ENCODE measurements around the gene SYNC.

SYNC gene

GRCh38 chr1:32666901-32667566 is 35.5 kb downstream of the SYNC start:
- TF ChIP-seq, protein P1, sequence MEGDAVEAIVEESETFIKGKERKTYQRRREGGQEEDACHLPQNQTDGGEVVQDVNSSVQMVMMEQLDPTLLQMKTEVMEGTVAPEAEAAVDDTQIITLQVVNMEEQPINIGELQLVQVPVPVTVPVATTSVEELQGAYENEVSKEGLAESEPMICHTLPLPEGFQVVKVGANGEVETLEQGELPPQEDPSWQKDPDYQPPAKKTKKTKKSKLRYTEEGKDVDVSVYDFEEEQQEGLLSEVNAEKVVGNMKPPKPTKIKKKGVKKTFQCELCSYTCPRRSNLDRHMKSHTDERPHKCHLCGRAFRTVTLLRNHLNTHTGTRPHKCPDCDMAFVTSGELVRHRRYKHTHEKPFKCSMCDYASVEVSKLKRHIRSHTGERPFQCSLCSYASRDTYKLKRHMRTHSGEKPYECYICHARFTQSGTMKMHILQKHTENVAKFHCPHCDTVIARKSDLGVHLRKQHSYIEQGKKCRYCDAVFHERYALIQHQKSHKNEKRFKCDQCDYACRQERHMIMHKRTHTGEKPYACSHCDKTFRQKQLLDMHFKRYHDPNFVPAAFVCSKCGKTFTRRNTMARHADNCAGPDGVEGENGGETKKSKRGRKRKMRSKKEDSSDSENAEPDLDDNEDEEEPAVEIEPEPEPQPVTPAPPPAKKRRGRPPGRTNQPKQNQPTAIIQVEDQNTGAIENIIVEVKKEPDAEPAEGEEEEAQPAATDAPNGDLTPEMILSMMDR (conservative IDR thresholded peaks at IDR 0.05; ENCODE audit: low read depth), result no peak
- no peak for DNase-seq (ENCODE audit: low spot score)
- H3K27ac ChIP-seq, result no peak overlapping the region
- ChIA-PET POLR2A (ENCODE audit: low non-redundant PET) (no interaction called here), CTCF (no interaction called here)

GRCh38 chr1:32665915-32666314 is 36.7 kb downstream of the SYNC start:
- H3K27ac ChIP-seq, result no peak overlapping the region
- TF ChIP-seq, protein P1 (conservative IDR thresholded peaks at IDR 0.05; ENCODE audit: low read depth), result no peak
- ChIA-PET POLR2A (ENCODE audit: low non-redundant PET) (no interaction called here), CTCF (no interaction called here)
- DNase-seq (ENCODE audit: low spot score), result no peak

- DNase-seq (ENCODE audit: low spot score), result no peak
- ChIA-PET CTCF (interaction anchor here (1.2 kb wide), 1 partner anchor 31 kb away, joined by 5 read pairs; no protein-coding TSS in a partner anchor), POLR2A (ENCODE audit: low non-redundant PET) (no interaction called here)
- no peak overlapping the region for H3K27ac ChIP-seq
- TF ChIP-seq, protein P1 (conservative IDR thresholded peaks at IDR 0.05; ENCODE audit: low read depth), result no peak
These were observed 43.0 kb downstream of the SYNC start for GRCh38 chr1:32659581-32659980.

DNA sequence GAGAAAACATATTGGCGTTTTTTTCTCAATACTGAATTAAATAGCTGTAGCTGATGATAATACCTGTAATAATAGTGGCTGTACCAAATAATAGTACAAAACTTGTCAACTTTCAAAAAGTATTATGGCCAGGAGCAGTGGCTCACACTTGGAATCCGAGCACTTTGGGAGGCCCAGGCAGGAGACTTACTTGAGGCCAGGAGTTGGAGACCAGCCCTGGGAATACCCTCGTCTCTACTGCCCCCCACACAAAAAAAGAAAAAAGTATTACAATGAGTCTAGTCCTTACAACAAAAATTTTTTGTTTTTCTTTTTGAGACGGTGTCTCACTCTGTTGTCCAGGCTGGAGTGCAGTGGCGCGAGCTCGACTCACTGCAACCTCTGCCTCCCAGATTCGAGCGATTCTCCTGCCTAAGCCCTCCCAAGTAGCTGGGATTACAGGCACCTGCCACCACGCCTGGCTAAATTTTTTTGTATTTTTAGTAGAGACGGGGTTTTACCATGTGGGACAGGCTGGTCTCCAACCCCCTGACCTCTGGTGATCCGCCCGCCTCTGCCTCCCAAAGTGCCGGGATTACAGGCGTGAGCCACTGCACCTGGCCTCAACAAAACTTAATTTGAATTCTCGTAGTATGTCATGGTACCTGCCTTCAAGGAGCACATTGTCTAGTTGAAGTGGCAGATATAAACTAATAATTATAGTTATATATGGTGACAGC is 50.2 kb downstream of the SYNC start:
- ChIA-PET POLR2A (ENCODE audit: low non-redundant PET) (no interaction called here), CTCF (no interaction called here)
- peak overlapping the region; percentile 34 for H3K27ac ChIP-seq
- no peak for DNase-seq (ENCODE audit: low spot score)
- TF ChIP-seq, protein P1 (conservative IDR thresholded peaks at IDR 0.05; ENCODE audit: low read depth), result no peak

DNA sequence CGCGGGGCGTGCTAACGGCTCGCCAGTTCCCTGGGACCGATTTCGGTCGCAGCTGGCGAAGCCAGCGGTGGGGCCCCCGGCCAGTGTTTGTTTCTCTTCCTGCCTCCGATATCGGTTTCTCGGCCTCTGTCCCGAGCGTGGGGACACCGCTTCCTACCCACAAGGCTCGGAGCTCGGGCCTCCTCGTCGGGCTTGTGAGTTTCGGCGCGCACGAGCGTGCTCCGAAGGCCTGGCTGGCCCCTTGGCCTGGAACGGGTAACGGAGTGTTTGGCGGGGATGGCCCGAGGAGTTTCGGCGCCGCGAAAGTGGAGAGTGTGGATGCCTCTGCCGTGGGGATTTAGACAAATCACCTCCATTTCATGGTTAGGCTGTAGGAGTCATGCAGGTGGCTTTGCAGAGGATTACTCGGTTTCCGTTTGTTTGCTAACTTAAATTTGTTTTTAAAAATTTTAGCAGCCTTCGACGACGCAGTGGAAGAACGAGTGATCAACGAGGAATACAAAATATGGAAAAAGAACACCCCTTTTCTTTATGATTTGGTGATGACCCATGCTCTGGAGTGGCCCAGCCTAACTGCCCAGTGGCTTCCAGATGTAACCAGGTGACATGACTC is 51.0 kb downstream of the SYNC start:
- H3K27ac ChIP-seq, result peak overlapping the region; percentile 94
- TF ChIP-seq, protein P1 (conservative IDR thresholded peaks at IDR 0.05; ENCODE audit: low read depth), result no peak
- CTCF ChIA-PET, result no interaction called here
- no peak for DNase-seq (ENCODE audit: low spot score)
- POLR2A ChIA-PET (ENCODE audit: low non-redundant PET), result interaction anchor here (0.5 to 0.9 kb wide), 4 partner anchors 9 to 50 kb away, joined by 3 to 10 read pairs (median 4); no protein-coding TSS in a partner anchor

DNA sequence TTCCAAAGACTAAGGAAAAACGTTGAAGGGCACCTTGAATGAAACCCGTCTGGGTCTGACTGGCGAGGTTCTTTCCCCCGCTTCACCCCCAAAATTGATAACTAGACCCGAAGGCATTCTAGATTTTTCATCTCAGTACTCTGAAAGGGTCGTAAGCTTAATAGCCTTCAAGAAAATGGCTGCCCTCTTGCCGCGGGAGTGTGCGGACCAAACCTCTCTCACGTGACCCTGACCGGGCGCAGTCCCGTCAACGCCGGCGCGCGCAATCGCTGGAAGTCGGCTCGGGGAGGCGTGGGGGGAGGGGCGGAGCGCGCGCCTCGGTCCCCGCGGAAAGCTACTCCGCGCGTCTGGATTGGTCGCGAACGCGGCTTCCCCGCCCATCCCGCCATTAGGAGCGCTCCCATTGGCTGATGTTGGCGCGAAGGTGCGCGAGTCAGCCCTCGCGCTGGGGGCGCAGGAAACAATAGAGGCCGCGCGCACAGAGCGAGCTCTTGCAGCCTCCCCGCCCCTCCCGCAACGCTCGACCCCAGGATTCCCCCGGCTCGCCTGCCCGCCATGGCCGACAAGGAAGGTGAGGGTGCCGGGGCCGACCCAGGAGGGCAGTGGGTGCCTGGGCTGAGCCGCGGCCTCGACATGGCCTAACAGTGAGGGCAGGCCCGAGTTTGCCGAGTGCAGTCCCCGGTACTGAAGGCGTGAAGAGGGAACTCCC is 51.7 kb downstream of the SYNC start, which contains the start of gene RBBP4:
TSS of gene RBBP4 (plus strand) at position 457 of the 709 bp plus-strand sequence. CDS start at position 556, 99 bp downstream.
- TF ChIP-seq, protein P1 (conservative IDR thresholded peaks at IDR 0.05; ENCODE audit: low read depth), result no peak
- POLR2A ChIA-PET (ENCODE audit: low non-redundant PET), result interaction anchor here (0.5 to 0.9 kb wide), 3 partner anchors 11 to 51 kb away, joined by 3 to 5 read pairs (median 3); no protein-coding TSS in a partner anchor

More for the DNA sequence above, 51.7 kb downstream of the SYNC start, which contains the start of gene RBBP4:
- CTCF ChIA-PET, result interaction anchor here (0.5 to 0.6 kb wide), 2 partner anchors 26 to 55 kb away, joined by 3 read pairs; no protein-coding TSS in a partner anchor
- H3K27ac ChIP-seq, result peak within 1 kb of the TSS; percentile 94
- DNase-seq (ENCODE audit: low spot score), result peak; percentile 98

Measured in RWPE1 (cell line).